Hematopoietic multipotent progenitor cell treated with erythropoietin and hydrocortisone succinate and interleukin-3 and kit ligand, for 17 days (in vitro differentiated cells): ENCODE data around the gene SMARCE1.

Experiments used
- DNase-seq: peaks from one replicate; pipeline ENCODE4 v3.0.0-alpha.2; 2015; ENCODE audit warnings: low spot score

The SMARCE1 gene

GRCh38 chr17:40647624-40648383 lies at the start of gene SMARCE1:
SMARCE1 (minus strand) TSS chr17:40647818; CDS start chr17:40645802, 2,016 bp downstream.
- peak; percentile 83 for DNase-seq

GRCh38 chr17:40697297-40697696 lies 49.7 kb upstream of the SMARCE1 start:
- DNase-seq, result no peak

- DNase-seq, result no peak
These were observed 49.0 kb upstream of the SMARCE1 start for GRCh38 chr17:40696651-40697072.

- DNase-seq, result no peak
These were observed 48.4 kb upstream of the SMARCE1 start for GRCh38 chr17:40695874-40696472.

GRCh38 chr17:40694584-40694983 lies 47.0 kb upstream of the SMARCE1 start:
- DNase-seq, result no peak

GRCh38 chr17:40687106-40687505 lies 39.5 kb upstream of the SMARCE1 start:
- no peak for DNase-seq

GRCh38 chr17:40686192-40686591 lies 38.6 kb upstream of the SMARCE1 start:
- DNase-seq, result no peak

DNA sequence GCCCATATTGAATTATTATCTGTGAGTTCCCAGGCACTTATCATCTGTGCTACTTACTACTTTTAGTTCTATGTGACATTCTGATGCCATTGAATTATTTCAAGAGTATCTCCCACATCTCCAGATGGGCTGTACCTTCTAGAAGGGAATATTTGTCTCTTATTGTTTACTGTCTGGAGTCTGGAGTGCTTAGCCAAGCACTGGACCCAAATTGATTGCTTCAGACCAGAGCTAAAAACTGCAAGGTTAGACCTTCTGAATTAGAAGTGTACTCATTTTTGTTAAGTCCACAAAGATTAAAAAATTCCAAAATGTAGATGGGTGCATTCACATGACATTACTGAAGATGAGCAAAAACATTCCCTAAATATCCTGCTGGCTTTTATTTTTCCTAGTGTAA lies 33.4 kb upstream of the SMARCE1 start:
- DNase-seq, result no peak

- DNase-seq, result no peak
These were observed 31.9 kb upstream of the SMARCE1 start for GRCh38 chr17:40679523-40679907.

DNA sequence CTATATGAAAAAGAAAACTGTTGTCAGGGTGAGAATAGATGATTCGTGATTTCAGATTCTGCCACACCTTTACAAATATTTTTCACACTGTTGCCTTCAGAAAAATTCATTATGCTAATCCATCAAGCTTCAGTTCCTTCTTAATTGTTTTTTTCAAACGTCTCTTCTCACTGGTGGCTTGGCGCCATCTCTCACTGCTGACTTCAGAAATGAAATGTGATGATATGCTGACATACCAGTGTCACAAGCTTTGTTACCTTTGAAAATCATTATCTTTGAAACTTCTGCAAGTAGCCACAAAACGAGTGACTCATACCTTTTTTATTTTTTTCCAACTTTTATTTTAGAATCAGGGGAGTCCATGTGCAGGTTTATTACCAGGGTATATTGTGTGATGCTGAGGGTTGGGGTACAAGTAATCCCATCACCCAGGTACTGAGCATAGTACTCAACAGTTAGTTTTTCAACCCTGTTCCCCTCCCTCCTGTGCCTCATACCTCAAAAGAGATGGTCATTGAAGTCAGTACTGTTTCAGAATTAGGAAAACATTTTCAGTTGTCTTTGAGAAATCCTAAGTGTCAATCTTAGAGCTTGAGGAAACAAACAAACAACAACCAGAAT lies 31.4 kb upstream of the SMARCE1 start:
- DNase-seq, result no peak

GRCh38 chr17:40675905-40676304 lies 28.3 kb upstream of the SMARCE1 start:
- no peak for DNase-seq

GRCh38 chr17:40672654-40673053 lies 25.0 kb upstream of the SMARCE1 start:
- no peak for DNase-seq

- no peak for DNase-seq
These were observed 23.7 kb upstream of the SMARCE1 start for GRCh38 chr17:40671282-40671681.

DNA sequence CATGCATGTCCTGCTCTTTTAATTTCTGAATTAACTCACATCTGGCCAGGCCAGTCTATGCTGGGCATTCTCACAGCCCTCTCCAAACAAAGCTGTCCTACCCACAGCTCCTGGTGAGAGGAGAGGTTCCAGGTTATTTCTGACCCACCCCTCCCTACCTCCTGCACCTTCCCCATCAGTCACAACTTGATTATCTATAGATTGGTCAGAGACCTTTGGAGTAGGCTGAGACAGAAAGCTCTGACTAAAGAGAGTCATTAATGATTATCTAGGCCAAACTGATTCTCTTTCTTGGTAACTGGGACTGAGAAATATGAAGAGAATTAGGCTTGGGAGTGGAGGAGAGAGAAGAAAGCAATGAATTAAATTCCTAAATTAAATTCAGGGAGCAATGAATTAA lies 18.7 kb upstream of the SMARCE1 start:
- no peak for DNase-seq

GRCh38 chr17:40664582-40665333 lies 17.1 kb upstream of the SMARCE1 start, which contains the start of gene KRT222:
KRT222 (minus strand) TSS chr17:40665177; CDS start chr17:40665099, 78 bp downstream.
- no peak for DNase-seq

- DNase-seq, result no peak
These were observed 15.6 kb upstream of the SMARCE1 start for GRCh38 chr17:40663252-40663651.

DNA sequence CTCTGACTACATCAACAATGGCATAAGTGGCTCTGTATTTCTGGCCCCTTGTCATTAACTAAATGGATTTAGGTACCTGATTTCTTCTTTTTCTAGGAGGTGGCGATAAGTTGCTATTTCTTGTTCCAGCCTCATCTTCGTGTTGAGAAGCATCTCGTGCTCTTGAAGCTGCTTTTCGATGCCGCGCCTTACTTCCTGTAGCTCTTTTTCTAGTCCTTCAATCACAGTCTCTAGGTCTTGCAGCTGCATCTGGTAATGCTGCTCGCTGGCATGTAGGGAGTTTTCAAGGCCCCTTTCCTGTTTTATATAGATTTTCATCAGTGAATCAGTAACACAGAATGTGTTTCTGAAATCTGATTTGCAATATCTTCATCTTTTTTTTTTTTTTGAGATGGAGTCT lies 12.3 kb upstream of the SMARCE1 start:
- DNase-seq, result no peak

GRCh38 chr17:40658396-40658795 lies 10.8 kb upstream of the SMARCE1 start:
- no peak for DNase-seq

GRCh38 chr17:40651939-40652338 lies 4.3 kb upstream of the SMARCE1 start:
- no peak for DNase-seq

DNA sequence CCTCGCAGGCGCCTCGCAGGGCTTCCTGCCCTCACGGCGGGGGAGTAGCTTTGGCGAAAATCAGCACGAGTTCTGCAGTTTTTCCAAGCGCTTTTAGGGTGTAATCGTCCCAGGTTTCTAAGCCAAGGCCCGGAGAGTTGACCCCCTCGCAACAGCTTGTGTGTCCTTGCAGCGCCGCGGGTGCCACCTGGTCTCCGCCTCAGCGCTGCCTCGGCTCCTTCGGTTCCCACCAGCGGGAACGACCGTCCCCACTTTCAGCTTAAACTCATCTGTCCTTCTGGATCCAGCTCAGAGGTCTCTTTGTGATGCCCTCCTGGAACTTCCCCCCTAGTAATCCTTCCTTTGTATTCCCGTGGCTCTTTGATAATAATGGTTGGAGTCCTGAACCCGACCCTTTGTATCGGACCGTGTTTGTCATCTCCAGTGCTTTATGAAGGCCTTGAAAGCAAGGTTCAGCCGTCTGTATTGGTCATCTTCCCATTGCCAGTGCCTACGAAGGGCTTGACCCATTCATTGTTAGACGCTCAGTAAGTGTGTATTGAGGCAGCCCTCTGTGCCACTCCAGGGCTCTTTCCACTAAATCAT lies 858 bp upstream of the SMARCE1 start:
- no peak for DNase-seq

- DNase-seq, result no peak
These were observed 611 bp downstream of the SMARCE1 start for GRCh38 chr17:40646791-40647623.
